ENCODE results near the gene HSPBP1.
"Not testable (repeated sequence)": the region's sequence is repeated elsewhere in the genome, so short reads cannot be mapped to it uniquely, and the experiment has no call there.

HSPBP1 gene, protein sequence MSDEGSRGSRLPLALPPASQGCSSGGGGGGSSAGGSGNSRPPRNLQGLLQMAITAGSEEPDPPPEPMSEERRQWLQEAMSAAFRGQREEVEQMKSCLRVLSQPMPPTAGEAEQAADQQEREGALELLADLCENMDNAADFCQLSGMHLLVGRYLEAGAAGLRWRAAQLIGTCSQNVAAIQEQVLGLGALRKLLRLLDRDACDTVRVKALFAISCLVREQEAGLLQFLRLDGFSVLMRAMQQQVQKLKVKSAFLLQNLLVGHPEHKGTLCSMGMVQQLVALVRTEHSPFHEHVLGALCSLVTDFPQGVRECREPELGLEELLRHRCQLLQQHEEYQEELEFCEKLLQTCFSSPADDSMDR

GRCh38 chr19:55279770-55280643 lies at the start of gene HSPBP1:
Gene HSPBP1, minus strand, starts transcription at chr19:55280110. Its CDS starts 502 bp downstream, at chr19:55279608.
- DNase-seq = peak; percentile 93 to 94

- not testable (repeated sequence) for DNase-seq
These were observed 48.9 kb upstream of the HSPBP1 start for GRCh38 chr19:55328774-55329318.

GRCh38 chr19:55325172-55325571 lies 45.3 kb upstream of the HSPBP1 start, which contains the start of gene TMEM150B:
Gene TMEM150B, minus strand, starts transcription at chr19:55325341. Its CDS starts 4,305 bp downstream, at chr19:55321036.
- no peak for DNase-seq

DNA sequence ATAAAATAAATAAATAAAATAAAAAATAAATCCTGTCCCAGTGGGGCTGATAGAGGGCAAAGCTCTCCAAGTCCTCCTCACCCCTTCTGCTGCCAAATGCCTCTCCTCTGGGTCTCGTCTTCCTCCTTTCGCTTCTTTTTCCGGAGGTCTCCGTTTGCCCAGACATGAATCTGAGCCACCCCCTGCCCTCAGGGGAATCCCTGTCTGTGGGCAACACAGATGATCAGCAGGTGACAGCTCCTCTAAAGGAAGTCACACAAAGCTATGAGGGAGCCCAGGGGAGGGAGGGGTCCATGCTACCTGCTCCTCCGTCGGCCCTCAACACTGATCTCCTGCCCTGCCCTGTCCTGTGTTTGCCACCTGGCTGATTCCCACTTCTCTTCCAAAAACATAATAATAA lies 44.8 kb upstream of the HSPBP1 start:
- DNase-seq = no peak

GRCh38 chr19:55322204-55322885 lies 42.4 kb upstream of the HSPBP1 start:
- DNase-seq = no peak

GRCh38 chr19:55321466-55322137 lies 41.7 kb upstream of the HSPBP1 start:
- DNase-seq = no peak

DNA sequence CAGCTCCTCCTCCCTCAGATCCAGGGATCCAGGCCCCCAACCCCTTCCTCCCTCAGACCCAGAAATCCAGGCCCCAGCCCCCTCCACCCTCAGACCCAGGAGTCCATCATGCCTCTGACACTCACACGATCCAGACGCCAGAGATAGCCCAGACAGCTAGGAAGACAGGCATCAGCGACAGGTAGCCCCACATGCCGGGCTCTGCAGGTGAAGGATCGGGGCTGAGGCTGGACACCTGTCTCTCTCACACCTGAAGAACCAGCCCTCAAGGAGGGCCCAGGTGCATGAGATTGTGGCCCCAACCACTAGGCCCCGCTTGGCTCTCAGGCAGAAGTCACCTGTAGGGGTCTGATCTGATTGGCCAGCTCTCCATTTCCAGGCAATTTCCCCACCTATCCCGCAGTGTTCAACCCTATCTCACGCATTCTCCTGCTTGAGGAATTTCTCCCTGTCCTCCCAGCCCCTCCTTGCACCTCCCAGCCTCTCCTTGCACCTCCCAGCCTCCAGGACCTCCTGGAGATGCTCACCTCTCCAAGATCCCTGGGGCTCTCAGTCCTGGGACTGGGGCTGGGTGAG lies 41.0 kb upstream of the HSPBP1 start:
- no peak for DNase-seq

- no peak for DNase-seq
These were observed 39.9 kb upstream of the HSPBP1 start for GRCh38 chr19:55319785-55320184.

DNA sequence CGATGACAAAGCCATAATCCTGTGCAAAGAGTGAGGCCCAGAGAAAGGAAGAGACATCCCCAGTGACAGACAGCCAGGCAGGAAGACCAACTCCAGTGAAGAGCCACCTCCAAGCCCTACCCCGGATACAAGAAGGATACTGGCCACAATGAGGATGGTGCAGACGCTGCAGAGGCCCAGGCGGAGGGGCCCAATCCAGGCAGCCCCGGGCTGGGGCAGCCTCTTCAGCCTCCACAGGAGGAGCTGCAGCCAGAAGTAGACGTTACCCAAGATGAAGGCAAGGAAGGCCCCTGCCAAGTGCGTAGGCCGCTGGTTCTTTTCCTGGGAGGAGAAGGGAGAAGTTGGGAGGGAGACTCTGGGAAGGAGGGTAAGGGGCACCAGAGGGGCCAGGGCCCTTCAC lies 36.7 kb upstream of the HSPBP1 start:
- DNase-seq = no peak

GRCh38 chr19:55315956-55316525 lies 36.1 kb upstream of the HSPBP1 start:
- no peak for DNase-seq

DNA sequence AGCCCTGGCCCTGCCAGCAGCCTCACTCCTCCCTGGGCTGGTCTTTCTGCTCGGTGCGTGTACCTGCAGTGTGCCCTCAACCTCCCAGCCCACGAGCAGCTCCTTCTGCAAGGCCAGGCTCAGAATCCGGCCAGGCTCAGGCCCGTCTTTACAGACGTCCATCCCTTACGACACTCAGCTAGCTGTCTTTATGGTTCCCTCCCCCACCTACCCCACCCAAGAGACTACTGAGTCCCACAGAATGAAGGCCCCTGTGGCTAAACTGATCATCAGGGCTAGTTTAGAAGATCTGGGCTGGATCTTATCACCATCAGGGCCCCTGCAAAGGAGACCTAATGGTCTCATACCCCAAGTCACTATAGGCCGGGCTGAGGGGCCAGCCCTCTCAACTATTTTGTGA lies 34.5 kb upstream of the HSPBP1 start:
- no peak for DNase-seq

- DNase-seq = no peak
These were observed 33.0 kb upstream of the HSPBP1 start for GRCh38 chr19:55312621-55313512.

DNA sequence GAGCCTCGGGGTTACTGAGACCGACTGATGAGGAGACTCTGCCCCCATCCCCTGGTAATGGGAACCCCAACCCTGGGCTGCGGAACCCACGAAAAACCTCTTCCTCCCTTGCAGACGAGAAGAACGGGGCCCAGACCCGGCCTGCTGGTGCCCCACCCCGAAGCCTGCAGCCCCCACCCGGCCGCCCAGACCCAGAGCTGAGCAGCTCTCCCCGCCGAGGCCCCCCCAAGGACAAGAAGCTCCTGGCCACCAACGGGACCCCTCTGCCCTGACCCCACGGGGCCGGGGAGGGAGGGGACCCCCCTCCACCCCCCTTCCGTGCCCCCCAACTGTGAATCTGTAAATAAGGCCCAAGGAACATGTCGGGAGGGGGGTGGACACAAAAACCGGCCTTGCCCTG lies 31.9 kb upstream of the HSPBP1 start:
- DNase-seq = no peak

- no peak for DNase-seq
These were observed 31.5 kb upstream of the HSPBP1 start for GRCh38 chr19:55311397-55311796.

- DNase-seq = no peak
These were observed 30.6 kb upstream of the HSPBP1 start for GRCh38 chr19:55310498-55310897.

DNA sequence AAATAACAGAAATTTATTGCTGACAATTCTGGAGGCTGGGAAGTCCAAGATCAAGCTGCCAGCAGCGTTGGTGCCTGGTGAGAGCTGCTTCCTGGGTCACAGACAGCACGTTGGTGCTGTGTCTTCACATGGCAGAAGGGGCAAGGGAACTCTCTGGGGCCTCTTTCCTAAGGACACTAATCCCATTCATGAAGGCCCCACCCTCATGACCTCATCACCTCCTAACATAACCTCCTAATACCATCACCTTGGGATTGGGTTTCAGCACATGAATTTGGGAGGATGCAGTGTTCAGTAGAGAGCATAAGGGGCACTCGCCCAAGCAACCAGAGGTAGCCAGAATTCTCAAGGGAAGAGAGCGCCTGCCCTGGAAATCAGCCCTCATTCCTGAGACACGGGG lies 29.5 kb upstream of the HSPBP1 start:
- no peak for DNase-seq

- DNase-seq = no peak
These were observed 28.4 kb upstream of the HSPBP1 start for GRCh38 chr19:55308281-55308680.

DNA sequence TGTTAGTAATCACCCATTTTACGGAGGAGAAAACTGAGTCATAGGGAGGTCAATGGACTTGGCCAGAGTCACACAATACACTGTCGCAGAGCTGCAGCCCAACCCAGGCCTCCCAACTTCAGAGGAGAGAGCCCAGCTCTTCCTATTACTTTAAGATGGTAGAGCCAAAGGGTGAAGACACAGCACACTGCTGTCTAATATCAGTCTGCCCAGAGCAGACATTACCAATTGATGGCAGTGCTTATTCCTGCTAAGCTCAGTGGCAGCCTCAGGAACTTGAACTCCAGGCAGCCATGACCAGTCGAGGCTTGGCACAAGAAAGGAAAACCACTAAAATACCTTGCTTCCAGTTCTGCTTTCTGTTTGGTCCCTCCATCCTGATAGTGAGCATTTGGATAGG lies 26.8 kb upstream of the HSPBP1 start:
- DNase-seq = no peak

DNA sequence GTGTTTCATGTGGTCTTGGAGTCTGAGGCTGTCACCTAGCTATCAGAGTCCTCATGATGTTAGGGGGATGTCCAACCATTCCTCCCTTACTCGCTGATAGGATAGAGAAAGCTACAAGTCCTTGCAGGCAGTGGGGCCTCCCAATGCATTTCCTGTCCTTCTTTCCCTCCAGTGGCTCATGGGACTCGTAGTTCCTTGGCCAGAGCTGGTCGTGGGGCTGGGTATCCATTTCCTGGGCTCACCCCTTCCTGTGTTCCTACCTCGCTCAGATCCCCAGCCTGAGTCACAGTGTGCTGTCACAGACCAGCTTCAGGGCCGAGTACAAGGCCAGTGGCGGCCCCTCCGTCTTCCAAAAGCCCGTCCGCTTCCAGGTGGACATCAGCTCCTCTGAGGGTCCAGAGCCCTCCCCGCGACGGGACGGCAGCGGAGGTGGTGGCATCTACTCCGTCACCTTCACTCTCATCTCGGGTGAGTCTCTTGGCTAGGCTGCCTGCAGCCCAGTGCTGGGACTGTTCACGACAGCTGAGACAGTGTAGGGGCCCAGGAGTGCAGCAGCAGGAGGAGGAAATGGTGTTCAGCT lies 26.2 kb upstream of the HSPBP1 start:
- no peak for DNase-seq

DNA sequence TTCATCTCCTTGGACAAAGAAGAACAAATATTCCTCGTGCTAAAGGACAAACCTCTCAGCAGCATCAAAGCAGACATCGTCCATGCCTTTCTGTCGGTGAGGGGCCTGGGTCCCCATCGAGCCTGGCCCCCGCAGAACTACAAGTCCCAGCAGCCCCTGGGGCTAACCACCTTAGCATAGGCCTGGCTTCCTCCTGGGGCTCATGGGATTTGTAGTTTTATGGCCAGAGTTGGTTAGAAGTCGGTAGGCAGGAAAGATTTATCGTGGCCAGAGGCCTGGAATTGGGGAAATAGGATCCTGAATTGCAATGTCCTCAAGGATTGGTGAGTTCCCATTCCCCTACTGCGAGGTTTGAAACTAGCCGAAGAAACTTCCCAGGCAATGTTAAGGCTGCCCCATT lies 25.6 kb upstream of the HSPBP1 start:
- peak; percentile 47 to 50 for DNase-seq

Data from stimulated activated CD4-positive, alpha-beta T cell treated with anti-CD3 and anti-CD28 coated beads, Interleukin-4, amount 100 ng/mL, for 4 hours (primary cell).